ENCODE results near the gene XNDC1N. TPM values are rescaled to one million over a fixed set of nuclear protein-coding genes. Genes with fewer than 3 reads are reported as not detected.

Gene XNDC1N
- total RNA-seq, 1 experiment from 2014 or later = 19.3 TPM

DNA sequence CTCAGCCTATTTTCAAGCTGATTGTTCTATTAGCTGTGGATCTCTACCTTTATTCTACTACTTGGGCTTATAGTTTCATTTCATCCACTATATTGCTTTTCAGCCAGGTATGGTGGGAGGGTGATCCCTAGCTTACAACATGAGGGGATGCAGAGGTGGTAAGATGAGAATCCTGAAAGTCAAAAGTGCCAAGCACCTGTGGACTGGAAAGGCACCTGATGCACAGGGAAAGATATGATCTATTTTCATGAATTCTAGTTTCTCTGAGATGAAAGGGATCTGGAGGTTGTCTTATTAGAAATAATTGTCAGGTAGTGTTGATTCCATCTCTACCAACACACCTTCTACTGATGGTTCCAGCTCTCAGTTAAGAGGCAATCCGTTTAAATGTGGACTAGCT is 48.7 kb upstream of the XNDC1N start:
- DNase-seq = no peak
- BruUV-seq (replicated peaks) = no TSS peak
- H4K20me1 ChIP-seq (ENCODE audit: insufficient read depth) = peaks cover 18% of the 10 kb centered on the region
- no peaks in the 10 kb centered on the region for H3K79me2 ChIP-seq (ENCODE audit: low read depth)
- no peak overlapping the region for H3K4me3 ChIP-seq
- H2AFZ ChIP-seq = no peak overlapping the region
- ChIA-PET CTCF (interaction anchor here (0.6 to 3.3 kb wide), 6 partner anchors 9 to 1299 kb away, joined by 3 to 11 read pairs (median 4); no protein-coding TSS in a partner anchor), POLR2A (ENCODE audit: unreplicated experiment) (interaction anchor here (0.7 kb wide), 1 partner anchor 31 kb away, joined by 3 read pairs; no protein-coding TSS in a partner anchor)
- H3K9me2 ChIP-seq (ENCODE audit: insufficient read depth) = no peaks in the 10 kb centered on the region
- intact Hi-C loops (cut with micrococcal nuclease; ENCODE audit: unreplicated experiment) = loop anchor here (1.0 to 2.0 kb wide), 3 partner anchors 437 to 457 kb away; partner anchors contain the start of gene CLPB
- H3K27me3 ChIP-seq (ENCODE audit: insufficient read depth, low read depth) = no peaks in the 10 kb centered on the region
- peaks cover 7% of the 10 kb centered on the region; the same call in 1 of the 2 replicates for H3K36me3 ChIP-seq (ENCODE audit: low read depth)
- H3K4me1 ChIP-seq (replicated peaks; ENCODE audit: insufficient read depth) = no peaks in the 10 kb centered on the region
- no peaks in the 10 kb centered on the region for H3F3A ChIP-seq (ENCODE audit: insufficient read depth, low read depth)
- TF ChIP-seq EZH2 (IDR thresholded peaks at IDR 0.05; ENCODE audit: low read depth) = no peak
- TF ChIP-seq, protein P1, sequence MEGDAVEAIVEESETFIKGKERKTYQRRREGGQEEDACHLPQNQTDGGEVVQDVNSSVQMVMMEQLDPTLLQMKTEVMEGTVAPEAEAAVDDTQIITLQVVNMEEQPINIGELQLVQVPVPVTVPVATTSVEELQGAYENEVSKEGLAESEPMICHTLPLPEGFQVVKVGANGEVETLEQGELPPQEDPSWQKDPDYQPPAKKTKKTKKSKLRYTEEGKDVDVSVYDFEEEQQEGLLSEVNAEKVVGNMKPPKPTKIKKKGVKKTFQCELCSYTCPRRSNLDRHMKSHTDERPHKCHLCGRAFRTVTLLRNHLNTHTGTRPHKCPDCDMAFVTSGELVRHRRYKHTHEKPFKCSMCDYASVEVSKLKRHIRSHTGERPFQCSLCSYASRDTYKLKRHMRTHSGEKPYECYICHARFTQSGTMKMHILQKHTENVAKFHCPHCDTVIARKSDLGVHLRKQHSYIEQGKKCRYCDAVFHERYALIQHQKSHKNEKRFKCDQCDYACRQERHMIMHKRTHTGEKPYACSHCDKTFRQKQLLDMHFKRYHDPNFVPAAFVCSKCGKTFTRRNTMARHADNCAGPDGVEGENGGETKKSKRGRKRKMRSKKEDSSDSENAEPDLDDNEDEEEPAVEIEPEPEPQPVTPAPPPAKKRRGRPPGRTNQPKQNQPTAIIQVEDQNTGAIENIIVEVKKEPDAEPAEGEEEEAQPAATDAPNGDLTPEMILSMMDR (conservative IDR thresholded peaks at IDR 0.05) = no peak
- H3K9me3 ChIP-seq (ENCODE audit: insufficient read depth, low read depth) = no peaks in the 10 kb centered on the region
- no peak overlapping the region for H3K27ac ChIP-seq
- H3K4me2 ChIP-seq = no peak overlapping the region

DNA sequence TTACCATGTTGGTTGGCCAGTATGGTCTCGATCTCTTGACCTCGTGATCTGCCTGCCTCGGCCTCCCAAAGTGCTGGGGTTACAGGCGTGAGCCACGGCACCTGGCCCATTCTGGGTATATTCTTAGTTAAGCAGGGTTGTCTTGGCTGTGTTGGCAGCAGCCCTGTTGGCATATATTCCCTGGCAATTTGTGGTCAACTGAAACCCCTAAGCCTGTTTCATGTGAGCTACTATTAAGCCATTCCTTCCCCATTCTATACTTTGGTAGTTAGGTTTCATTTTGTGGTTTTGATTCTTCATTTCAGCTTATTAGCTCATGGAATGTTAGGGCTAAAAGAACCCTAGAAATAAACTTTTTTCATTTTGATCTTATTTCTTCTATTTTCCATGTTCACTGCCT is 48.2 kb upstream of the XNDC1N start:
- Histone ChIP-seq H3K27me3 (ENCODE audit: insufficient read depth, low read depth) (no peaks in the 10 kb centered on the region), H3K9me3 (ENCODE audit: insufficient read depth, low read depth) (no peaks in the 10 kb centered on the region), H3K9me2 (ENCODE audit: insufficient read depth) (no peaks in the 10 kb centered on the region), H3K4me1 (replicated peaks; ENCODE audit: insufficient read depth) (no peaks in the 10 kb centered on the region), H3F3A (ENCODE audit: insufficient read depth, low read depth) (no peaks in the 10 kb centered on the region), H3K79me2 (ENCODE audit: low read depth) (no peaks in the 10 kb centered on the region), H2AFZ (no peak overlapping the region), H3K36me3 (ENCODE audit: low read depth) (peaks cover 7% of the 10 kb centered on the region; the same call in 1 of the 2 replicates), H3K4me2 (no peak overlapping the region), H3K27ac (no peak overlapping the region), H3K4me3 (no peak overlapping the region), H4K20me1 (ENCODE audit: insufficient read depth) (peaks cover 18% of the 10 kb centered on the region)
- no peak for DNase-seq
- POLR2A ChIA-PET (ENCODE audit: unreplicated experiment) = no interaction called here
- intact Hi-C loops (cut with micrococcal nuclease; ENCODE audit: unreplicated experiment) = loop anchor here (2.0 kb wide), 1 partner anchor 454 kb away; no protein-coding TSS in a partner anchor
- CTCF ChIA-PET = interaction anchor here (0.6 to 3.3 kb wide), 2 partner anchors 455 to 1298 kb away, joined by 3 to 11 read pairs; no protein-coding TSS in a partner anchor
- no peak for TF ChIP-seq EZH2 (IDR thresholded peaks at IDR 0.05; ENCODE audit: low read depth)
- TF ChIP-seq, protein P1 (conservative IDR thresholded peaks at IDR 0.05) = no peak
- BruUV-seq (replicated peaks) = no TSS peak

DNA sequence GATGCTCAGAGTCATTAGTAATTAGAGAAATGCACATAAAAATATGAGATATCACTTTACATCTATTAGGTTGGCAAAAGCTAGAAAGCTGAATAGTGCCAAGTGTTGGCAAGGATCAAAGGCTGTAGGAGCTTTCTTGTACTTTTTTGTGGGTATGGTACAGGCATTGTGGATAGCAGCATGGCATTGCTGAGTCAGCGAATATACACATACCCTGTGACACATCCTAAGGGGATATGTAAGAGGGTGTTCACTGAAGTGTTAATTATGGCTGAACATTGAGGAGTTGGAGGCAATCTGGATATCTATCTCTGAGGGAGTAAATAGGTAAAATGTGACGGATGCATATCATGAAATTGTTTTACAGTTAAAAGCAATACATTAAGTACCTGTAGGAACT is 43.3 kb upstream of the XNDC1N start:
- Histone ChIP-seq H3K4me3 (no peak overlapping the region), H3K9me2 (ENCODE audit: insufficient read depth) (no peaks in the 10 kb centered on the region), H3K36me3 (ENCODE audit: low read depth) (peaks cover 20% of the 10 kb centered on the region; the same call in 1 of the 2 replicates), H3K27ac (no peak overlapping the region), H4K20me1 (ENCODE audit: insufficient read depth) (no peaks in the 10 kb centered on the region; the same call in 1 of the 2 replicates), H3K27me3 (ENCODE audit: insufficient read depth, low read depth) (no peaks in the 10 kb centered on the region), H3K79me2 (ENCODE audit: low read depth) (no peaks in the 10 kb centered on the region), H3K9me3 (ENCODE audit: insufficient read depth, low read depth) (no peaks in the 10 kb centered on the region), H3K4me2 (no peak overlapping the region), H3K4me1 (replicated peaks; ENCODE audit: insufficient read depth) (no peaks in the 10 kb centered on the region), H2AFZ (no peak overlapping the region), H3F3A (ENCODE audit: insufficient read depth, low read depth) (no peaks in the 10 kb centered on the region)
- ChIA-PET CTCF (interaction anchor here (0.5 kb wide), 1 partner anchor 399 kb away, joined by 3 read pairs; no protein-coding TSS in a partner anchor), POLR2A (ENCODE audit: unreplicated experiment) (no interaction called here)
- DNase-seq = no peak
- TF ChIP-seq, protein P1 (conservative IDR thresholded peaks at IDR 0.05) = no peak
- no peak for TF ChIP-seq EZH2 (IDR thresholded peaks at IDR 0.05; ENCODE audit: low read depth)
- BruUV-seq (replicated peaks) = no TSS peak
- intact Hi-C loops (cut with micrococcal nuclease; ENCODE audit: unreplicated experiment) = no loop called here
